GM19452 (cell line): ENCODE data around the gene CPZ.
"Not testable (repeated sequence)": the region's sequence is repeated elsewhere in the genome, so short reads cannot be mapped to it uniquely, and the experiment has no call there.

Experiments
- ATAC-seq: cut with Tn5 transposase; IDR thresholded peaks from one replicate; pipeline ENCODE4 v1.9.1; 2021; ENCODE audit not compliant: unreplicated experiment

Gene CPZ

GRCh38 chr4:8634773-8635172 is 42.2 kb downstream of the CPZ start:
- ATAC-seq = not testable (repeated sequence)

GRCh38 chr4:8635897-8636554 is 43.5 kb downstream of the CPZ start:
- ATAC-seq = not testable (repeated sequence)

- ATAC-seq = no peak
Measured at GRCh38 chr4:8637456-8637984, 45.0 kb downstream of the CPZ start.

GRCh38 chr4:8639021-8639420 is 46.5 kb downstream of the CPZ start:
- no peak for ATAC-seq

- ATAC-seq = no peak
Measured at GRCh38 chr4:8639777-8640720, 47.5 kb downstream of the CPZ start.

- no peak for ATAC-seq
Measured at GRCh38 chr4:8640816-8641215, 48.3 kb downstream of the CPZ start.

GRCh38 chr4:8641256-8641655 is 48.7 kb downstream of the CPZ start:
- no peak for ATAC-seq

GRCh38 chr4:8641931-8642650 is 49.5 kb downstream of the CPZ start:
- no peak for ATAC-seq

- ATAC-seq = no peak
Measured at GRCh38 chr4:8642651-8643321, 50.2 kb downstream of the CPZ start.

GRCh38 chr4:8643441-8643840 is 50.9 kb downstream of the CPZ start:
- ATAC-seq = no peak

- ATAC-seq = no peak
Measured at GRCh38 chr4:8643986-8644385, 51.4 kb downstream of the CPZ start.

- no peak for ATAC-seq
Measured at GRCh38 chr4:8644461-8644891, 51.9 kb downstream of the CPZ start.

GRCh38 chr4:8644966-8645752 is 52.6 kb downstream of the CPZ start:
- no peak for ATAC-seq

GRCh38 chr4:8645753-8646124 is 53.2 kb downstream of the CPZ start:
- no peak for ATAC-seq

GRCh38 chr4:8646296-8647093 is 53.9 kb downstream of the CPZ start:
- ATAC-seq = no peak

GRCh38 chr4:8647094-8647570 is 54.6 kb downstream of the CPZ start:
- no peak for ATAC-seq

- ATAC-seq = no peak
Measured at GRCh38 chr4:8647626-8648025, 55.1 kb downstream of the CPZ start.

GRCh38 chr4:8648296-8648695 is 55.7 kb downstream of the CPZ start:
- ATAC-seq = no peak
